ENCODE measurements around the gene SLC1A7.

DNA sequence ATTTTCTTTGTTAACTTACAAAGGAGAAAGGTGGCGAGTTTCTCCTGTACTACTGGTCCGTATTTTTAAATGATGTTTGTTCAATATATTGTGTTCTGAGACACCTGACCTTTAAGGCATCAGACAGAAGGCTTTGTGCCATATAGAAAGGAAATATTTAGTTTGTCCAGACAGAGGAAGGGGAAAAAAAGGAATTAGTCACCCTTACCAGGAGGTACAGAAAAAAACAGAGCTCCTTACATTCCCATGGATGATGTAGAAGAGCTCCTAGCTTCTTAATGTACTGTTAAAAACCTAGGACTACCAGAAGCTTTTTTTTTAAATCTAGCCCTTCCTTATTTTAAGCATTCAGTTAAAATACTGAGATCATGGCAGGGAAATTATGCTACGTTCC is 92.9 kb downstream of the SLC1A7 start:
- TF ChIP-seq, protein P1, sequence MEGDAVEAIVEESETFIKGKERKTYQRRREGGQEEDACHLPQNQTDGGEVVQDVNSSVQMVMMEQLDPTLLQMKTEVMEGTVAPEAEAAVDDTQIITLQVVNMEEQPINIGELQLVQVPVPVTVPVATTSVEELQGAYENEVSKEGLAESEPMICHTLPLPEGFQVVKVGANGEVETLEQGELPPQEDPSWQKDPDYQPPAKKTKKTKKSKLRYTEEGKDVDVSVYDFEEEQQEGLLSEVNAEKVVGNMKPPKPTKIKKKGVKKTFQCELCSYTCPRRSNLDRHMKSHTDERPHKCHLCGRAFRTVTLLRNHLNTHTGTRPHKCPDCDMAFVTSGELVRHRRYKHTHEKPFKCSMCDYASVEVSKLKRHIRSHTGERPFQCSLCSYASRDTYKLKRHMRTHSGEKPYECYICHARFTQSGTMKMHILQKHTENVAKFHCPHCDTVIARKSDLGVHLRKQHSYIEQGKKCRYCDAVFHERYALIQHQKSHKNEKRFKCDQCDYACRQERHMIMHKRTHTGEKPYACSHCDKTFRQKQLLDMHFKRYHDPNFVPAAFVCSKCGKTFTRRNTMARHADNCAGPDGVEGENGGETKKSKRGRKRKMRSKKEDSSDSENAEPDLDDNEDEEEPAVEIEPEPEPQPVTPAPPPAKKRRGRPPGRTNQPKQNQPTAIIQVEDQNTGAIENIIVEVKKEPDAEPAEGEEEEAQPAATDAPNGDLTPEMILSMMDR (optimal IDR thresholded peaks at IDR 0.05 in 1 of 3, IDR thresholded peaks at IDR 0.05 in 1 of 3, conservative IDR thresholded peaks at IDR 0.05 in 1 of 3; ENCODE audit: extremely low read depth in 1 of 3, insufficient read depth in 2 of 3, low read length in 3 of 3), result no peak
- TF ChIP-seq EZH2 (IDR thresholded peaks at IDR 0.05; ENCODE audit: low read length), result no peak

All from keratinocyte (primary cell).